Loucy (cell line): Measurements from ENCODE around the gene PCYT1A.

Experiments used
- H2AFZ ChIP-seq: fragments of 200-600 bp; sonication (generic); 2 replicates; pipeline ENCODE4 v1.6.0; 2016; ENCODE audit warnings: antibody characterized with exemption, mild to moderate bottlenecking, low read length, moderate library complexity
- H3F3A ChIP-seq: fragments of 200-600 bp; 2 replicates; pipeline ENCODE4 v1.6.0; 2016; ENCODE audit warnings: antibody characterized with exemption, low read depth, mild to moderate bottlenecking
- H3K27me3 ChIP-seq: fragments of 200-600 bp; sonication (generic); 2 replicates; pipeline ENCODE4 v1.6.1; 2014; ENCODE audit warnings: low read length, mild to moderate bottlenecking; ENCODE audit not compliant: insufficient read depth, poor library complexity, severe bottlenecking
- H3K36me3 ChIP-seq: fragments of 200-600 bp; sonication (generic); 2 replicates; pipeline ENCODE4 v1.6.1; 2016; ENCODE audit warnings: low read length; ENCODE audit not compliant: insufficient read depth
- H3K4me1 ChIP-seq: fragments of 200-600 bp; sonication (generic); 2 replicates; pipeline ENCODE4 v1.5.1; 2014; ENCODE audit warnings: low read length, mild to moderate bottlenecking; ENCODE audit not compliant: insufficient read depth, poor library complexity, severe bottlenecking
- H3K4me2 ChIP-seq: fragments of 200-600 bp; sonication (generic); 2 replicates; pipeline ENCODE4 v1.6.0; 2014; ENCODE audit warnings: antibody characterized with exemption, low read length, low read depth, mild to moderate bottlenecking; ENCODE audit not compliant: poor library complexity, severe bottlenecking
- H3K4me3 ChIP-seq: fragments of 200-600 bp; sonication (generic); 2 replicates; pipeline ENCODE4 v1.5.1; 2014; ENCODE audit warnings: low read length, mild to moderate bottlenecking, mixed read lengths; ENCODE audit not compliant: poor library complexity, severe bottlenecking
- H3K79me2 ChIP-seq: fragments of 200-600 bp; sonication (generic); 2 replicates; pipeline ENCODE4 v1.6.1; 2014; ENCODE audit warnings: low read length; ENCODE audit not compliant: insufficient read depth
- H3K9ac ChIP-seq: fragments of 200-600 bp; sonication (generic); 2 replicates; pipeline ENCODE4 v1.6.0; 2014; ENCODE audit warnings: mild to moderate bottlenecking, low read depth, low read length, moderate library complexity; ENCODE audit not compliant: poor library complexity, severe bottlenecking
- H3K9me2 ChIP-seq: fragments of 200-600 bp; sonication (generic); replicated peaks from 2 replicates; pipeline ENCODE4 v1.6.1; 2016; ENCODE audit warnings: low read depth, low read length, mixed read lengths
- H3K9me3 ChIP-seq: fragments of 200-600 bp; sonication (generic); 2 replicates; pipeline ENCODE4 v1.6.1; 2014; ENCODE audit warnings: mild to moderate bottlenecking, antibody characterized with exemption, low read length, low read depth; ENCODE audit not compliant: insufficient read depth
- H4K20me1 ChIP-seq: fragments of 200-600 bp; sonication (generic); 2 replicates; pipeline ENCODE4 v1.6.0; 2014; ENCODE audit warnings: antibody characterized with exemption, low read length, mild to moderate bottlenecking; ENCODE audit not compliant: insufficient read depth, poor library complexity, severe bottlenecking
- CTCF ChIP-seq: fragments of 200-600 bp; sonication (generic); conservative IDR thresholded peaks from 2 replicates; pipeline ENCODE4 v1.5.1; 2014; ENCODE audit warnings: mild to moderate bottlenecking, antibody characterized with exemption, low read length
- EZH2phosphoT487 ChIP-seq: fragments of 200-600 bp; IDR thresholded peaks from 2 replicates; pipeline ENCODE4 v1.6.1; 2018; ENCODE audit warnings: antibody characterized with exemption, mild to moderate bottlenecking, moderate library complexity, borderline replicate concordance

Gene PCYT1A

GRCh38 chr3:196180346-196180745 lies 107.2 kb downstream of the PCYT1A start:
- Histone ChIP-seq H3K27me3 (no peaks in the 10 kb centered on the region), H2AFZ (no peak overlapping the region), H3K9me2 (no peaks in the 10 kb centered on the region), H4K20me1 (no peaks in the 10 kb centered on the region), H3K9me3 (no peaks in the 10 kb centered on the region), H3K36me3 (no peaks in the 10 kb centered on the region), H3F3A (peaks cover 42% of the 10 kb centered on the region), H3K4me1 (peaks cover 74% of the 10 kb centered on the region), H3K4me3 (peak overlapping the region; percentile 65), H3K79me2 (peaks cover 27% of the 10 kb centered on the region), H3K4me2 (peak overlapping the region; percentile 90), H3K9ac (peak overlapping the region; percentile 92)
- TF ChIP-seq CTCF (no peak), EZH2phosphoT487 (no peak)
